HepG2 (cell line): ENCODE data around the gene HIGD1A. TPM values are rescaled to one million over a fixed set of nuclear protein-coding genes. Genes with fewer than 3 reads are reported as not detected.
A peak's percentile ranks its signal among the peaks of the same experiment; 100 is the strongest.

Experiments
- BCL6 ChIP-seq: IDR thresholded peaks from 2 replicates; pipeline ENCODE4 v1.6.1; 2016; ENCODE audit warnings: missing genetic modification reagents, missing compliant biosample characterization
- CENPBD1 ChIP-seq: sonication (generic); formaldehyde crosslinking; IDR thresholded peaks from 2 replicates; pipeline ENCODE4 v1.8.0; 2022; ENCODE audit warnings: missing genetic modification reagents, low read depth, mild to moderate bottlenecking, borderline replicate concordance
- GABPA ChIP-seq, 2 experiments: IDR thresholded peaks; 2 replicates each; pipeline ENCODE4 v1.6.1; 2011 to 2016; ENCODE audit warnings: low read depth in 2 of 2, low read length in 1 of 2, missing biosample characterization in 1 of 2, missing genetic modification characterization in 1 of 2
- HMG20A ChIP-seq: IDR thresholded peaks from 2 replicates; pipeline ENCODE4 v1.6.1; 2016; ENCODE audit warnings: borderline replicate concordance
- HNF4A ChIP-seq: sonication (generic); formaldehyde crosslinking; IDR thresholded peaks from 2 replicates; pipeline ENCODE4 v1.4.0; 2020; ENCODE audit warnings: missing genetic modification reagents
- HNRNPK ChIP-seq: fragments of 200-400 bp; formaldehyde crosslinking; IDR thresholded peaks from 2 replicates; pipeline ENCODE4 v1.6.1; 2018; ENCODE audit warnings: low read length, low read depth, moderate library complexity, mild to moderate bottlenecking; ENCODE audit not compliant: poor library complexity, severe bottlenecking
- HOMEZ ChIP-seq: IDR thresholded peaks from 2 replicates; pipeline ENCODE4 v1.6.1; 2016; ENCODE audit warnings: low read depth
- HOXA9 ChIP-seq: sonication (generic); formaldehyde crosslinking; IDR thresholded peaks from 2 replicates; pipeline ENCODE4 v1.8.1; 2022; ENCODE audit warnings: missing genetic modification reagents, mild to moderate bottlenecking, moderate library complexity, borderline replicate concordance
- KAT7 ChIP-seq: IDR thresholded peaks from 2 replicates; pipeline ENCODE4 v1.6.1; 2018; ENCODE audit warnings: borderline replicate concordance, missing compliant biosample characterization
- MEF2D ChIP-seq: sonication (generic); formaldehyde crosslinking; IDR thresholded peaks from 2 replicates; pipeline ENCODE4 v1.5.1; 2020; ENCODE audit warnings: mild to moderate bottlenecking, missing genetic modification reagents
- MEIS2 ChIP-seq: sonication (generic); formaldehyde crosslinking; IDR thresholded peaks from 2 replicates; pipeline ENCODE4 v1.9.0; 2021; ENCODE audit warnings: mild to moderate bottlenecking, missing genetic modification reagents
- NR2F6 ChIP-seq, 2 experiments: IDR thresholded peaks; 2 replicates each; pipeline ENCODE4 v1.6.1; 2016; ENCODE audit warnings: antibody characterized with exemption in 1 of 2, mild to moderate bottlenecking in 1 of 2
- RNF2 ChIP-seq: fragments of 450-650 bp; conservative IDR thresholded peaks from 2 replicates; pipeline ENCODE4 v1.6.1; 2016; ENCODE audit warnings: low read depth
- RXRB ChIP-seq: IDR thresholded peaks from 2 replicates; pipeline ENCODE4 v1.6.1; 2016; ENCODE audit warnings: borderline replicate concordance, missing genetic modification reagents, missing compliant biosample characterization
- SP4 ChIP-seq: sonication (generic); formaldehyde crosslinking; IDR thresholded peaks from 2 replicates; pipeline ENCODE4 v1.8.1; 2023; ENCODE audit warnings: mild to moderate bottlenecking, missing genetic modification reagents
- SSRP1 ChIP-seq: IDR thresholded peaks from 2 replicates; pipeline ENCODE4 v1.6.1; 2016; ENCODE audit warnings: control low read depth
- TEAD3 ChIP-seq: optimal IDR thresholded peaks from 2 replicates; pipeline ENCODE3; 2016; ENCODE audit warnings: borderline replicate concordance
- ZBTB2 ChIP-seq: sonication (generic); formaldehyde crosslinking; IDR thresholded peaks from 2 replicates; pipeline ENCODE4 v1.8.0; 2022; ENCODE audit warnings: low read depth, missing genetic modification reagents
- ZBTB3 ChIP-seq: sonication (generic); formaldehyde crosslinking; IDR thresholded peaks from 2 replicates; pipeline ENCODE4 v1.4.0; 2020; ENCODE audit warnings: low read depth, mild to moderate bottlenecking, moderate library complexity, missing genetic modification reagents, borderline replicate concordance
- ZFP1 ChIP-seq: IDR thresholded peaks from 2 replicates; pipeline ENCODE4 v1.6.1; 2016
- ZFP62 ChIP-seq: sonication (generic); formaldehyde crosslinking; IDR thresholded peaks from 2 replicates; pipeline ENCODE4 v1.4.0; 2020; ENCODE audit warnings: missing genetic modification reagents
- ZNF101 ChIP-seq: sonication (generic); formaldehyde crosslinking; IDR thresholded peaks from 2 replicates; pipeline ENCODE4 v1.4.0; 2020; ENCODE audit warnings: mild to moderate bottlenecking, low read depth, missing genetic modification reagents, borderline replicate concordance
- ZNF362 ChIP-seq: sonication (generic); formaldehyde crosslinking; IDR thresholded peaks from 2 replicates; pipeline ENCODE4 v1.4.0; 2020; ENCODE audit warnings: missing genetic modification reagents, mild to moderate bottlenecking, borderline replicate concordance
- ZNF556 ChIP-seq: sonication (generic); formaldehyde crosslinking; IDR thresholded peaks from 2 replicates; pipeline ENCODE4 v1.4.0; 2020; ENCODE audit warnings: mild to moderate bottlenecking, missing genetic modification reagents, borderline replicate concordance
- ZNF644 ChIP-seq: IDR thresholded peaks from 2 replicates; pipeline ENCODE4 v1.6.1; 2016; ENCODE audit warnings: low read depth
- ZNF777 ChIP-seq: sonication (generic); formaldehyde crosslinking; IDR thresholded peaks from 2 replicates; pipeline ENCODE4 v1.4.0; 2020; ENCODE audit warnings: missing genetic modification reagents
- ZNF850 ChIP-seq: sonication (generic); formaldehyde crosslinking; conservative IDR thresholded peaks from 2 replicates; pipeline ENCODE4 v1.9.0; 2021; ENCODE audit warnings: mild to moderate bottlenecking, missing genetic modification reagents
- ZSCAN9 ChIP-seq: IDR thresholded peaks from 2 replicates; pipeline ENCODE4 v1.6.1; 2016; ENCODE audit warnings: borderline replicate concordance
- polyA plus RNA-seq, 8 experiments: library from polyadenylated mRNA; depleted of rRNA in 3 of 8; stranded (reverse) in 7 of 8; unstranded in 1 of 8; fragments of >200 nt; fragmentation: Illumina TruSeq in 4 of 8; extraction: Trizol in 4 of 8; gene quantifications; 2 replicates each; pipeline versions ENCODE4 v1.2.1 to v1.2.3, GENCODE V29; 2011 to 2016; ENCODE audit warnings: low read depth in 4 of 8, missing spikeins in 1 of 8, mixed read lengths in 1 of 8; ENCODE audit not compliant: insufficient read depth in 1 of 8
- total RNA-seq, 5 experiments: library from RNA; depleted of rRNA; stranded (reverse); fragments of >200 nt; fragmentation: Illumina TruSeq; extraction: Trizol; gene quantifications; 2 replicates each; pipeline ENCODE4 v1.2.3, GENCODE V29; 2016; ENCODE audit warnings: low read depth in 1 of 5

Gene HIGD1A
- total and polyA plus RNA-seq, 2 of the 13 experiments (the other 11 are each of a cell fraction or from before 2014, with no cell fraction given): 222 to 253 TPM

GRCh38 chr3:42805141-42805821 is 991 bp upstream of the HIGD1A start (continued):
- TF ChIP-seq HOMEZ (CRISPR knock-in tag) (peak; percentile 55; the same call in 1 of the 2 replicates), ZSCAN9 (CRISPR knock-in tag) (no peak), HNF4A (peak; percentile 49), ZBTB3 (CRISPR knock-in tag) (no peak), ZNF101 (CRISPR knock-in tag) (no peak), RXRB (peak; percentile 88), HOXA9 (CRISPR knock-in tag) (no peak), TEAD3 (CRISPR knock-in tag) (peak; percentile 9), ZFP62 (no peak), RNF2 (no peak), NR2F6 (IDR thresholded peaks at IDR 0.05) (peak; percentile 87), NR2F6 (CRISPR knock-in tag; IDR thresholded peaks at IDR 0.05) (peak; percentile 90), ZNF850 (CRISPR knock-in tag) (no peak), ZBTB2 (CRISPR knock-in tag) (no peak), ZNF362 (CRISPR knock-in tag) (no peak), KAT7 (CRISPR knock-in tag) (peak; percentile 26; the same call in 1 of the 2 replicates), ZNF777 (no peak), HMG20A (CRISPR knock-in tag) (peak; percentile 53; the same call in 1 of the 2 replicates), MEIS2 (CRISPR knock-in tag) (peak; percentile 84; the same call in 1 of the 2 replicates), ZNF556 (CRISPR knock-in tag) (no peak), MEF2D (CRISPR knock-in tag) (peak; percentile 78; the same call in 1 of the 2 replicates), CENPBD1 (CRISPR knock-in tag) (no peak), GABPA (IDR thresholded peaks at IDR 0.05; ENCODE audit: low read depth, low read length) (no peak), GABPA (CRISPR knock-in tag; IDR thresholded peaks at IDR 0.05; ENCODE audit: low read depth) (peak; percentile 59), SP4 (CRISPR knock-in tag) (peak; percentile 43; the same call in 1 of the 2 replicates), ZNF644 (CRISPR knock-in tag) (no peak), ZFP1 (no peak), SSRP1 (no peak), BCL6 (CRISPR knock-in tag) (0 out of 2 replicates have a peak, but pooled peaks have one; percentile 26), HNRNPK (no peak)
